ENCODE data around the gene EPB41L4B. TPM values are rescaled to one million over a fixed set of nuclear protein-coding genes. Genes with fewer than 3 reads are reported as not detected.
"Not testable (repeated sequence)": the region's sequence is repeated elsewhere in the genome, so short reads cannot be mapped to it uniquely, and the experiment has no call there.

EPB41L4B gene
- total and polyA plus RNA-seq, 2 donors = 1.2 to 6.0 TPM

DNA sequence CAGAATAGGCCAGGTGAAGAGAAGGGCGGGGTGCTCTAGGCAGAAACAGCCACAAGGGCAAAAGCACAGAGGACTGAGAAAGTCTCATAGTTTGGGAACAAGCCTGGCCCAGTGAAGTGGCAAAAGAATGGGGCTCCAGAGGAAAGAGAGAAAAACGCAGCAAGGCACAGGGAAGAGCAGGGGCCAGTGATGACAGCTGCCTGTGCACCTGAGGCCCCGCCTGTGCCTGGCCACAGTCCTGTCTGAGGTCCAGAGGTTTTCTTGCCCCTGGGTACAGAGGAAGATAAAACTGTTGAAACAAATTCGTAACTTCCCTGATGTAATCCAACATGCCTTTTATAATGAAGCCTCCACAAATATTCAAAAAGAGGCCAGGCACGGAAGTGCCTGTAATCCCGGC lies 175.8 kb downstream of the EPB41L4B start:
- WGBS = 89% methylated on average over 6 of the region's 6 CpGs
- Histone ChIP-seq H3K4me1 (ENCODE audit: insufficient read depth) (no peaks in the 10 kb centered on the region), H3K27ac (ENCODE audit: low read depth) (no peak overlapping the region), H3K4me3 (ENCODE audit: low read depth, low read length) (no peak overlapping the region), H3K36me3 (ENCODE audit: insufficient read depth) (no peaks in the 10 kb centered on the region)
- DNase-seq (ENCODE audit: extremely low spot score) = no peak

DNA sequence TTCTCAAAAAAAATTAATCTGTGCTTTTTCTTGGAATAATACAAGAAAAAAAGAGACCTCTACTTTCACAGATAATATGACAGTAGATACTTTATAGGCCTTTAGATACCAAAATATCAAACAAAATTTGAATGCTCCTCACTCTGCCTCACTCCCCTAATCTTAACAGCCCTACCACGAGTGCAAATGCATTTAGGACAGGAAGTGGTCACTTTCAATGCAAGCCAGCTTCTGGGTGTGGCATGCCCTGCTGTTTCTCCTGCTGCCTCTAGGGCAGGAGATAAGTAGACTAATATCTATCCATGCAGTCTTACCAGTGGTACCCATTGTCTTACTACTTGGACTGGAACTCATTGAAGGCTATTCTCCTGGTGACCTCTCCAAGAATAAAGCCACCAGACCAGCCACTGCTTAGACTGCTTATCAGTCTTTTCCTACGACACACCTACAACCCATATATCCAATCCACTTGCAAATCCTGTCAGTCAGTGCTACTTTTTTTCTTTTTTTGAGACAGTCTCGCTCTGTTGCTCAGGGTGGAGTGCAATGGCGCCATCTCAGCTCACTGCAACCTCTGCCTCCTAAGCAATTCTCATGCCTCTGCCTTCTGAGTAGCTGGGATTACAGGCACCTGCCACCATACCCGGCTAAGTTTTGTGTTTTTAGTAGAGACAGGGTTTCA lies 176.8 kb downstream of the EPB41L4B start:
- H3K27ac ChIP-seq (ENCODE audit: low read depth) = no peak overlapping the region
- WGBS = 77% methylated on average over 5 of the region's 5 CpGs
- H3K4me1 ChIP-seq (ENCODE audit: insufficient read depth) = no peaks in the 10 kb centered on the region
- no peak for DNase-seq (ENCODE audit: extremely low spot score)
- no peaks in the 10 kb centered on the region for H3K36me3 ChIP-seq (ENCODE audit: insufficient read depth)
- H3K4me3 ChIP-seq (ENCODE audit: low read depth, low read length) = no peak overlapping the region

DNA sequence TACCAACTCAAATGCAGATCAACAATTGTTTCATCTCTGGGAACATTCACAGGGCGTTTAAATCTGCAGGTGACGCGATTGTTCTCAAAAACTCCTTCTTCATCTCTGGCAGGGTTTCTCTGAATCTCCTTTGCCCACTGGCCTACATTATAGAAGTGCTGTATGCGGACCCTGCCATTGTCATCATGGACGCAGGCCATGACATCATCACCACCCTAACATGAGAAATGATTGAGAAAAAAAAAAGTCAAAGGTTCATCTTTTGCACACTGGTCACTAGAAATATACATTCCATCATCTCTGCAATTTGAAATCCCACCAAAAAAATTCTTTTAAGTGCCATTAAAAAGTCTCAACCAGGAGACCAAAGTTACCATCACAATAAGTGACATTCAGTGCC lies 179.5 kb downstream of the EPB41L4B start:
- Histone ChIP-seq H3K4me3 (ENCODE audit: low read depth, low read length) (no peak overlapping the region), H3K4me1 (ENCODE audit: insufficient read depth) (no peaks in the 10 kb centered on the region), H3K36me3 (ENCODE audit: insufficient read depth) (no peaks in the 10 kb centered on the region), H3K27ac (ENCODE audit: low read depth) (no peak overlapping the region)
- WGBS = 93% methylated on average over 5 of the region's 5 CpGs
- DNase-seq (ENCODE audit: extremely low spot score) = no peak

DNA sequence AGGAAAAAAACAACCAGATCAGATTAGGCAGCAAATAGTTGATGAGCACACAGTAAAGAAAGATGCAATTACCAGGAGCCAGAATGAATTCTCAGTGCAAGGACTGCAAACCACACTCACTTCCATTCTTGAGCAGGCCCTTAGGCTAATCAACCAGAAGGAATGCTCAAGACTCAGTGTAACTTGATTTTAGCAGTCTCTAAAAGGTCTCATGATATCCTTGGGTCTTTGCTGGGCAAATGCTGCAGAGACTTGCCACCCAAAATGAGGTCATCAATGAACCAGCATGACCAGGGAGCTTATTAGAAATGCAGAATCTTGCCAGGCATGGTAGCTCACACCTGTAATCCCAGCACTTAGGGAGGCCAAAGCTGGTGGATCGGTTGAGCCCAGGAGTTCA lies 181.0 kb downstream of the EPB41L4B start:
- no peak overlapping the region for H3K27ac ChIP-seq (ENCODE audit: low read depth)
- H3K36me3 ChIP-seq (ENCODE audit: insufficient read depth) = no peaks in the 10 kb centered on the region
- no peak for DNase-seq (ENCODE audit: extremely low spot score)
- 95% methylated on average over 1 of the region's 1 CpG for WGBS
- H3K4me1 ChIP-seq (ENCODE audit: insufficient read depth) = no peaks in the 10 kb centered on the region
- no peak overlapping the region for H3K4me3 ChIP-seq (ENCODE audit: low read depth, low read length)

DNA sequence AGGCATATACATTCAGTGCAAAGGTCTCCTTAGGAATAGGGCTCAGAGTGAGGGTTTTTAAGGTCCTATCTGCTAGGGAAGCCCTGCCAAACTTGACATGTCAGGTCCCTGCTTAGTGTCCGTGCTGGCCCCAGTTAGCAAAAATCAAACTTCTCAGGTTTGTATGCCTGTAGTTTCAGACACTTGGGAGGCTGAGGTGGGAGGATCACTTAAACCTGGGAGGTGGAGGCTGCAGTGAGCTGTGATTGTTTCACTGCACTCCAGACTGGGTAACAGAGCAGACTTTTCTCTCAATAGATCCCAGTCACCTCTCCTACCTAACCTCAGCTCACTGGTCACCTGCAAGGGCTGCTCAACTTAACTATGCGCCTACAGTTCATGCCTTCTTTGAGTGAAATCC lies 182.4 kb downstream of the EPB41L4B start:
- DNase-seq (ENCODE audit: extremely low spot score) = no peak
- WGBS = 94% methylated on average over 2 of the region's 2 CpGs
- no peak overlapping the region for H3K4me3 ChIP-seq (ENCODE audit: low read depth, low read length)
- H3K36me3 ChIP-seq (ENCODE audit: insufficient read depth) = no peaks in the 10 kb centered on the region
- no peaks in the 10 kb centered on the region for H3K4me1 ChIP-seq (ENCODE audit: insufficient read depth)
- H3K27ac ChIP-seq (ENCODE audit: low read depth) = no peak overlapping the region

DNA sequence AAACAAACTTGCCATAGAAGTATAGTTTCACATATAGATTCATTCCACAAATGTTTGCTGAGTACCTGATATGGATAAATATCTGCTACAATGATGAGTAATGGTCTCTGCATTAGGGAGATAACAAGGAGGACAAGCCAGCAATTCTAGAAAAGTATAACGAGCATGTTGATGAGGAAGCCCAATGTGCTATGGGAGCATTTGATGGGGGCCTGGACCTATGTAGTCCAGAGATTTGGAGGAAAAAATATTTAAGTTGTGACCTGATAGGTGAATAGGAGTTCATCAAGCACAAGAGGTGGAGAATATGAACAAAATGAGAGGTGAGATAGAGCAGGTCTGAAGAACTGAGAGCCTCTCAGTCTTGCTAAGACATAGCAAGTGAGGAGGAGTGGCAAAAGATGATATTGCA lies 186.7 kb downstream of the EPB41L4B start:
- no peaks in the 10 kb centered on the region for H3K4me1 ChIP-seq (ENCODE audit: insufficient read depth)
- H3K4me3 ChIP-seq (ENCODE audit: low read depth, low read length) = no peak overlapping the region
- DNase-seq (ENCODE audit: extremely low spot score) = no peak
- no peaks in the 10 kb centered on the region for H3K36me3 ChIP-seq (ENCODE audit: insufficient read depth)
- WGBS = 71% methylated on average over 1 of the region's 1 CpG
- H3K27ac ChIP-seq (ENCODE audit: low read depth) = no peak overlapping the region

DNA sequence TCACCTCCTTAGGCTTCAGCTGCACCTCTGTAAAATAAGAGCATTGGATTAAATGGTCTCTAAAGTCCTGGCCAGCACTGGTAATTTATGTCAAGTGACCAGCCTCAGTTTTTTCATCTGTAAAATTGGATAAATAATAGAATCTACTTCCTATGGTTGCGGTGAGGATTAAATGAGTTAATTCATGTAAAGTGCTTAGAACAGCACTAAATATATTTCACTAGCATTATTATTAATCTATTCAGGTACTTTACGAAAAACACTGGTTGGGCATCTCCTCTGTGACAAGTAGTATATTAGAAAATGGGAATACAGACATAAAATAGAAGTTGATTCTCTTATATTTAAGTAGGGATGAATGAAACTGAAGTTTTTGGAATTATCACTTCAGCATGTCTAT lies 187.3 kb downstream of the EPB41L4B start:
- DNase-seq (ENCODE audit: extremely low spot score) = no peak
- Histone ChIP-seq H3K4me1 (ENCODE audit: insufficient read depth) (no peaks in the 10 kb centered on the region), H3K36me3 (ENCODE audit: insufficient read depth) (no peaks in the 10 kb centered on the region), H3K27ac (ENCODE audit: low read depth) (no peak overlapping the region), H3K4me3 (ENCODE audit: low read depth, low read length) (no peak overlapping the region)
- 91% methylated on average over 2 of the region's 2 CpGs for WGBS

DNA sequence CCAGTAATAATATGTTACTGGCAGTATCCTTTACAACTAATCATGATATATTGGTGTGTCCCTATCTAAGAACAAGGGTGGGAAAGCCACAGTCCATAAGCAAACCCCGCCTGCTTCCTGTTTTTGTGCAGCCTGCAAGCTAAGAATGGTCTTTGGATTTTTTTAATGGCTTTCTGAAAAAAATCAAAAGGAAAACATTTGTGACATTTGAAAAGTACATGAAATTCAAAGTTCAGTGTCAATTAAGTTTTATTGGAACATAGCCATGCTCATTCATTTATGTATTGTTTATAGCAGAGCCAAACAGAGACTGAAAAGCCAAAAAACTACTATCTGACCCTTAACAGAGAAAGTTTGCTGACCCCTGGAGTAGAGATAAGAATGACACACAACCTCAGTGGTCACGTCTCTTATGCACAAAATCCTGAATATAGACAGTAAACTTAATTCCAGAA lies 188.3 kb downstream of the EPB41L4B start:
- Histone ChIP-seq H3K4me3 (ENCODE audit: low read depth, low read length) (no peak overlapping the region), H3K4me1 (ENCODE audit: insufficient read depth) (no peaks in the 10 kb centered on the region), H3K27ac (ENCODE audit: low read depth) (no peak overlapping the region), H3K36me3 (ENCODE audit: insufficient read depth) (no peaks in the 10 kb centered on the region)
- 44% methylated on average over 2 of the region's 2 CpGs for WGBS
- no peak for DNase-seq (ENCODE audit: extremely low spot score)

DNA sequence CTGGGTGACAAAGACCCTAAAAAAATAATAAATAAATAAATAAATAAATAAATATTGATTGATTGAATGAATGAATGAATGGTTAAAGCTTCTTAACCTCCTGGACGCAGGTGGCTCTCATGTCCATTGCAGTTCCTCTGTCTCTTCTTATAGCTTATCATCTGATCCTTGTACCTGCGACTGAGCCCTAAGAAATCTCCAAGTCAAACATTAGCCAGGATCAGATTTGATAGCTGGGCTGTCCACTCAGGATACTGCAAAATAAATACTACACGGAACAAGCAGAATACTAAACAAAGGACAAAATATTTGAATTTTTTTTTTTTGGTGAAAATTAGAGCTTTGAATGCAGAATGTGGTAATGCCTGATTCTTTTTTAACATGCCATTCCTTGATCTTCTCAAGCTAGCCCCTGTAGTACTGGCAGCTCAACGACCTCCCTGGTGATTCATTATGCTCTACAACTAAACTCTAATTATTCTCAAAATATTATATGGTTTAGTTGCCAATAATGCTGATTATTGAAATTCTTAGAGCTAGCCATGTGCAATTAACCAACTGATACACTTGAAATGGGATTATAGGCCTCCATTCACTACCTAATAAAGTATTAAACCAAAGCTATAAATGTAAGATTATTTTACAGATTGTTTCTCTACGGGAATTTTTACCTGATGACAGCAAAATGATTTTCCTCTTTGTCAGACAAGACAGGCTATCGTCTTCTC lies 191.2 kb downstream of the EPB41L4B start:
- Histone ChIP-seq H3K36me3 (ENCODE audit: insufficient read depth) (no peaks in the 10 kb centered on the region), H3K4me1 (ENCODE audit: insufficient read depth) (no peaks in the 10 kb centered on the region), H3K27ac (ENCODE audit: low read depth) (no peak overlapping the region), H3K4me3 (ENCODE audit: low read depth, low read length) (no peak overlapping the region)
- no peak for DNase-seq (ENCODE audit: extremely low spot score)
- 72% methylated on average over 6 of the region's 6 CpGs for WGBS

DNA sequence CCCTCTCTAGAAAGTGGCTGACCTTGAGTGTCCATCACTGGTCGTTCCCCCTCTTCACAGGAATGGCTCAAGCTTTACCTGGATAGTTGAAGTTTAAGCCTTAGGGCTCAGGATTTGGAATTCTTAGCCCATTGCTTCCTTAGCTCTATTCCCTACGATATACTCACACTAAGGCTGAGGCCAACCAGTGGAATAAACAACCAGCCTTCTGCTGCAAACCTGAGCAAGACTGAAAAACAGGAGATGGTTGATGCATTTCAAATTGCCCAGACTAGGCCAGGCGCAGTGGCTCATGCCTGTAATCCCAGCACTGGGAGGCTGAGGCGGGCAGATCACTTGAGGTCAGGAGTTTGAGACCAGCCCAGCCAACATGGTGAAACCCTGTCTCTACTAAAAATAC lies 194.2 kb downstream of the EPB41L4B start:
- H3K4me3 ChIP-seq (ENCODE audit: low read depth, low read length); DNase-seq (ENCODE audit: extremely low spot score); H3K36me3 ChIP-seq (ENCODE audit: insufficient read depth); H3K27ac ChIP-seq (ENCODE audit: low read depth); H3K4me1 ChIP-seq (ENCODE audit: insufficient read depth): not testable (repeated sequence)
- WGBS = 73% methylated on average over 4 of the region's 4 CpGs

DNA sequence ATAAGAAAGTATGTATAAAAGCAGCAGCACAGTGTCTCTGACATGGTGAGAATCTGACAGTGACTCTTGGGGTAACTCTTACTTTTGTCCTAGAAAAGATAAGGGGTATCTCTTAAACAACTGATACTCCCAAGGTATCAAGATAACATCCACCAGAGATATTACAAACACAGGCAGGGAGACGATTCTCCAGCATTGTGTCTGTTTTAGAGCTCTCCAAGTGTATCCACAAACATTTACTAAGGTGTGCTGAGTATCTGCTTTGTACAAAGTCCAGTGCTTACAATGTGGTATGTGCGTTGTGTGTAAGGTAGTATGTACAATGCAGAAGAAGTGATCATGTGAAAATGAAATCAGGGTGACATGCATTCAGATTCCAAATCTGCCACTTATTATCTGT lies 196.7 kb downstream of the EPB41L4B start:
- 62% methylated on average over 2 of the region's 2 CpGs for WGBS
- H3K36me3 ChIP-seq (ENCODE audit: insufficient read depth) = no peaks in the 10 kb centered on the region

DNA sequence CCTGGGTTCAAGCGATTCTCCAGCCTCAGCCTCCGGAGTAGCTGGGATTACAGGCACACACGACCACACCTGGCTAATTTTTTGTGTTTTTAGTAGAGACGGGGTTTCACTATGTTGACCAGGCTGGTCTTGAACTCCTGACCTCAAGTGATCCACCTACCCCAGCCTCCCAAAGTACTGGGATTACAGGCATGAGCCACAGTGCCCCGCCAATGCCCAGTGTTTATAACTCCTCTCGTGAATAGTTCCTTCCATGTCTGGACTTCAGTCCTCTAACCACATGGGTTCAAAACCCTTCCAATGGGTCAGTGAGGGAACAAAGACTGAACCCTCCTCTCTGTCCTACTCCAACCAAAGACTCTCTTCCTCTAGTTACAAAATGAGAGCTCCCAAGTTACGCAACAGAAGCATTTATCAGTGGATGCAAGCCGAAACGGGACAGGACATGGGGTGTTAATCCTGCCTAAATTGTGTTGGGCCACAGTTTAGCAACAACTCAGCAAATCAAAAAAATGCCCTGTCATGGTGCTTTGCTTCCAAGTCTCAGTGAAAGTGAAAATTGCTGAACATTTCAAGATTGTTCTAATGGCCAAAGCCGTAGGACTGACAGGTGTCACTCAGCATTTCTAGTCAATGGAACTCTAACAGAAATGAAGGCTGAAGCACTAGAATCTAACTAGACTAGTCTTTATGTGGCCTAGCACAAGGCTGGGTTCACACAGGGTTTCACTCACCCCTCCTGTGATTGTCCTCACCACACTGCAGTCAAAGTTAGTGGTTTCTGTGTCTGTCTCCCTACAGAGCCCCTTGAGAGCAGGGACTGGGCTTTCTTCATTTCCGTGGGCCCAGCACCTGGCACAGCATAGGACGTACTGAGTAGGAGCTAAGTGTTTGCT lies 197.9 kb downstream of the EPB41L4B start:
- no peak for DNase-seq (ENCODE audit: extremely low spot score)
- H3K27ac ChIP-seq (ENCODE audit: low read depth) = no peak overlapping the region
- 75% methylated on average over 12 of the region's 12 CpGs for WGBS

More for the DNA sequence above, 196.7 kb downstream of the EPB41L4B start:
- H3K4me1 ChIP-seq (ENCODE audit: insufficient read depth) = no peaks in the 10 kb centered on the region
- H3K27ac ChIP-seq (ENCODE audit: low read depth) = no peak overlapping the region
- H3K4me3 ChIP-seq (ENCODE audit: low read depth, low read length) = no peak overlapping the region
- DNase-seq (ENCODE audit: extremely low spot score) = no peak

More for the DNA sequence above, 197.9 kb downstream of the EPB41L4B start:
- Histone ChIP-seq H3K4me3 (ENCODE audit: low read depth, low read length) (no peak overlapping the region), H3K36me3 (ENCODE audit: insufficient read depth) (no peaks in the 10 kb centered on the region), H3K4me1 (ENCODE audit: insufficient read depth) (no peaks in the 10 kb centered on the region)

Measured in urinary bladder (tissue), 4 donors.